Measurements from ENCODE around the gene EEA1. TPM values are rescaled to one million over a fixed set of nuclear protein-coding genes. Genes with fewer than 3 reads are reported as not detected.

Gene EEA1
- total and polyA plus RNA-seq, 2 donors (not counting 1 experiment from before 2014, with no cell fraction given), result 25.6 to 46.4 TPM

GRCh38 chr12:92928421-92928961 lies 604 bp downstream of the EEA1 start:
- Histone ChIP-seq H2AFZ (ENCODE audit: low read length) (peak overlapping the region; percentile 40), H3K4me1 (ENCODE audit: control insufficient read depth, extremely low read depth, insufficient read depth, low read length) (no peaks in the 10 kb centered on the region), H3K9ac (ENCODE audit: insufficient read depth, low read length) (peak overlapping the region; percentile 95), H3K4me3 (replicated peaks in 1 of 4; ENCODE audit: control extremely low read depth in 1 of 4, insufficient read depth in 1 of 4, low read depth in 3 of 4, low read length in 4 of 4) (peak overlapping the region; percentile 68 to 86 (median 76)), H3K27me3 (ENCODE audit: control insufficient read depth, insufficient read depth, low read length) (no peaks in the 10 kb centered on the region), H3K9me3 (ENCODE audit: control insufficient read depth, insufficient read depth, low read depth, low read length) (no peaks in the 10 kb centered on the region), H3K79me2 (ENCODE audit: control insufficient read depth, insufficient read depth, low read length) (peaks cover 46% of the 10 kb centered on the region), H3K36me3 (ENCODE audit: control insufficient read depth, insufficient read depth, low read length) (no peaks in the 10 kb centered on the region), H4K20me1 (ENCODE audit: control insufficient read depth, extremely low read depth, insufficient read depth, low read length) (no peaks in the 10 kb centered on the region), H3K27ac (ENCODE audit: insufficient read depth, low read length) (peak overlapping the region; percentile 87), H3K4me2 (ENCODE audit: extremely low read depth, insufficient read depth, low read length) (peak overlapping the region; percentile 81)
- DNase-seq (ENCODE audit: low read depth in 2 of 2), result peak; percentile 12 to 27
- TF ChIP-seq EZH2 (IDR thresholded peaks at IDR 0.05; ENCODE audit: low read length, missing control alignments), result no peak
- TF ChIP-seq CTCF (conservative IDR thresholded peaks at IDR 0.05 in 1 of 2, IDR thresholded peaks at IDR 0.05 in 1 of 2; ENCODE audit: low read depth in 1 of 2, low read length in 2 of 2), result no peak

- Histone ChIP-seq H3K4me3 (replicated peaks in 1 of 4; ENCODE audit: control extremely low read depth in 1 of 4, insufficient read depth in 1 of 4, low read depth in 3 of 4, low read length in 4 of 4) (peak overlapping the region; percentile 68 to 86 (median 76)), H4K20me1 (ENCODE audit: control insufficient read depth, extremely low read depth, insufficient read depth, low read length) (no peaks in the 10 kb centered on the region), H3K4me1 (ENCODE audit: control insufficient read depth, extremely low read depth, insufficient read depth, low read length) (no peaks in the 10 kb centered on the region), H3K79me2 (ENCODE audit: control insufficient read depth, insufficient read depth, low read length) (peaks cover 50% of the 10 kb centered on the region), H3K27ac (ENCODE audit: insufficient read depth, low read length) (peak overlapping the region; percentile 87), H3K9ac (ENCODE audit: insufficient read depth, low read length) (peak overlapping the region; percentile 95), H3K4me2 (ENCODE audit: extremely low read depth, insufficient read depth, low read length) (peak overlapping the region; percentile 81), H2AFZ (ENCODE audit: low read length) (no peak overlapping the region), H3K27me3 (ENCODE audit: control insufficient read depth, insufficient read depth, low read length) (no peaks in the 10 kb centered on the region), H3K36me3 (ENCODE audit: control insufficient read depth, insufficient read depth, low read length) (no peaks in the 10 kb centered on the region), H3K9me3 (ENCODE audit: control insufficient read depth, insufficient read depth, low read depth, low read length) (no peaks in the 10 kb centered on the region)
- peak; percentile 69 to 82 for DNase-seq (ENCODE audit: low read depth in 2 of 2)
- TF ChIP-seq EZH2 (IDR thresholded peaks at IDR 0.05; ENCODE audit: low read length, missing control alignments) (no peak), CTCF (conservative IDR thresholded peaks at IDR 0.05 in 1 of 2, IDR thresholded peaks at IDR 0.05 in 1 of 2; ENCODE audit: low read depth in 1 of 2, low read length in 2 of 2) (no peak)
Measured at GRCh38 chr12:92927436-92928281, 1.4 kb downstream of the EEA1 start.

GRCh38 chr12:92927055-92927435 lies 2.0 kb downstream of the EEA1 start:
- Histone ChIP-seq H3K27me3 (ENCODE audit: control insufficient read depth, insufficient read depth, low read length) (no peaks in the 10 kb centered on the region), H3K9me3 (ENCODE audit: control insufficient read depth, insufficient read depth, low read depth, low read length) (no peaks in the 10 kb centered on the region), H4K20me1 (ENCODE audit: control insufficient read depth, extremely low read depth, insufficient read depth, low read length) (no peaks in the 10 kb centered on the region), H3K4me2 (ENCODE audit: extremely low read depth, insufficient read depth, low read length) (peak overlapping the region; percentile 76), H3K9ac (ENCODE audit: insufficient read depth, low read length) (peak overlapping the region; percentile 33), H3K79me2 (ENCODE audit: control insufficient read depth, insufficient read depth, low read length) (peaks cover 55% of the 10 kb centered on the region), H3K4me1 (ENCODE audit: control insufficient read depth, extremely low read depth, insufficient read depth, low read length) (no peaks in the 10 kb centered on the region), H3K4me3 (replicated peaks in 1 of 4; ENCODE audit: control extremely low read depth in 1 of 4, insufficient read depth in 1 of 4, low read depth in 3 of 4, low read length in 4 of 4) (peak overlapping the region; percentile 68 to 86 (median 76)), H3K36me3 (ENCODE audit: control insufficient read depth, insufficient read depth, low read length) (no peaks in the 10 kb centered on the region), H2AFZ (ENCODE audit: low read length) (no peak overlapping the region), H3K27ac (ENCODE audit: insufficient read depth, low read length) (peak overlapping the region; percentile 87)
- DNase-seq (ENCODE audit: low read depth in 2 of 2), result peak; percentile 38 to 39
- no peak for TF ChIP-seq EZH2 (IDR thresholded peaks at IDR 0.05; ENCODE audit: low read length, missing control alignments)
- TF ChIP-seq CTCF (conservative IDR thresholded peaks at IDR 0.05 in 1 of 2, IDR thresholded peaks at IDR 0.05 in 1 of 2; ENCODE audit: low read depth in 1 of 2, low read length in 2 of 2), result peak in 1 of 2 donors; percentile 34
